Measurements from ENCODE around the gene KIF2A.

The KIF2A gene

GRCh38 chr5:62296998-62297397, 9.0 kb upstream of the KIF2A start:
- no peak for DNase-seq

GRCh38 chr5:62298118-62298517, 7.9 kb upstream of the KIF2A start:
- DNase-seq: no peak

- no peak for DNase-seq
Observed at GRCh38 chr5:62299101-62299500, 6.9 kb upstream of the KIF2A start.

GRCh38 chr5:62299600-62299999, 6.4 kb upstream of the KIF2A start:
- DNase-seq: no peak

GRCh38 chr5:62305358-62305714, 670 bp upstream of the KIF2A start:
- no peak for DNase-seq

GRCh38 chr5:62306323-62306895, 403 bp downstream of the KIF2A start:
- DNase-seq: peak; percentile 45

GRCh38 chr5:62306896-62307689, 1.1 kb downstream of the KIF2A start:
- DNase-seq: peak; percentile 64

GRCh38 chr5:62308439-62308838, 2.4 kb downstream of the KIF2A start:
- no peak for DNase-seq

GRCh38 chr5:62309107-62309506, 3.1 kb downstream of the KIF2A start:
- DNase-seq: no peak

- no peak for DNase-seq
Observed at GRCh38 chr5:62310426-62311143, 4.6 kb downstream of the KIF2A start.

- no peak for DNase-seq
Observed at GRCh38 chr5:62312036-62312435, 6.0 kb downstream of the KIF2A start.

- no peak for DNase-seq
Observed at GRCh38 chr5:62312674-62313073, 6.7 kb downstream of the KIF2A start.

GRCh38 chr5:62314213-62314830, 8.3 kb downstream of the KIF2A start:
- no peak for DNase-seq

- no peak for DNase-seq
Observed at GRCh38 chr5:62315376-62316175, 9.6 kb downstream of the KIF2A start.

- DNase-seq: no peak
Observed at GRCh38 chr5:62316176-62316502, 10.1 kb downstream of the KIF2A start.

- no peak for DNase-seq
Observed at GRCh38 chr5:62317810-62318209, 11.8 kb downstream of the KIF2A start.

- DNase-seq: no peak
Observed at GRCh38 chr5:62322484-62322883, 16.5 kb downstream of the KIF2A start.

GRCh38 chr5:62326302-62326701, 20.3 kb downstream of the KIF2A start:
- no peak for DNase-seq

- no peak for DNase-seq
Observed at GRCh38 chr5:62326702-62327101, 20.7 kb downstream of the KIF2A start.

- DNase-seq: no peak
Observed at GRCh38 chr5:62327138-62328053, 21.4 kb downstream of the KIF2A start.

GRCh38 chr5:62328772-62329491, 22.9 kb downstream of the KIF2A start:
- no peak for DNase-seq
